Measurements from ENCODE around the gene GRID1. TPM values are rescaled to one million over a fixed set of nuclear protein-coding genes. Genes with fewer than 3 reads are reported as not detected.

Gene GRID1
- total and polyA plus RNA-seq, 10 donors: 0.06 to 0.42 (median 0.15) TPM; not detected in 4

- H3K4me3 ChIP-seq: no peak overlapping the region
- H3K27ac ChIP-seq: peak overlapping the region in 5 of 8 donors; percentile 25 to 70 (median 61)
- H3K9me3 ChIP-seq: peaks cover 0 to 4% (median 0%) of the 10 kb centered on the region in 8 donors
- TF ChIP-seq, protein P1, sequence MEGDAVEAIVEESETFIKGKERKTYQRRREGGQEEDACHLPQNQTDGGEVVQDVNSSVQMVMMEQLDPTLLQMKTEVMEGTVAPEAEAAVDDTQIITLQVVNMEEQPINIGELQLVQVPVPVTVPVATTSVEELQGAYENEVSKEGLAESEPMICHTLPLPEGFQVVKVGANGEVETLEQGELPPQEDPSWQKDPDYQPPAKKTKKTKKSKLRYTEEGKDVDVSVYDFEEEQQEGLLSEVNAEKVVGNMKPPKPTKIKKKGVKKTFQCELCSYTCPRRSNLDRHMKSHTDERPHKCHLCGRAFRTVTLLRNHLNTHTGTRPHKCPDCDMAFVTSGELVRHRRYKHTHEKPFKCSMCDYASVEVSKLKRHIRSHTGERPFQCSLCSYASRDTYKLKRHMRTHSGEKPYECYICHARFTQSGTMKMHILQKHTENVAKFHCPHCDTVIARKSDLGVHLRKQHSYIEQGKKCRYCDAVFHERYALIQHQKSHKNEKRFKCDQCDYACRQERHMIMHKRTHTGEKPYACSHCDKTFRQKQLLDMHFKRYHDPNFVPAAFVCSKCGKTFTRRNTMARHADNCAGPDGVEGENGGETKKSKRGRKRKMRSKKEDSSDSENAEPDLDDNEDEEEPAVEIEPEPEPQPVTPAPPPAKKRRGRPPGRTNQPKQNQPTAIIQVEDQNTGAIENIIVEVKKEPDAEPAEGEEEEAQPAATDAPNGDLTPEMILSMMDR (IDR thresholded peaks at IDR 0.05 in 8 of 11, conservative IDR thresholded peaks at IDR 0.05 in 3 of 11): no peak
- TF ChIP-seq POLR2A (IDR thresholded peaks at IDR 0.05) (no peak), POLR2AphosphoS5 (IDR thresholded peaks at IDR 0.05) (no peak)
- no peaks in the 10 kb centered on the region for H3K27me3 ChIP-seq (replicated peaks in 1 of 7)
- intact Hi-C loops (cut with DNase I; ENCODE audit: low total_unique reads): no loop called here
- 83 to 88% (median 85%) methylated on average over 4 of the region's 4 CpGs for WGBS, 5 donors
- peaks cover 13 to 50% (median 35%) of the 10 kb centered on the region in 6 donors for H3K4me1 ChIP-seq
- no peak for DNase-seq
- H3K36me3 ChIP-seq: no peaks in the 10 kb centered on the region
Observed at GRCh38 chr10:86410542-86411124, 44.0 kb upstream of the GRID1 start.

GRCh38 chr10:86409183-86409582 is 42.6 kb upstream of the GRID1 start:
- Histone ChIP-seq H3K4me1 (peaks cover 13 to 37% (median 33%) of the 10 kb centered on the region in 6 donors), H3K27ac (no peak overlapping the region), H3K36me3 (no peaks in the 10 kb centered on the region), H3K4me3 (no peak overlapping the region), H3K9me3 (peaks cover 0 to 4% (median 0%) of the 10 kb centered on the region in 8 donors), H3K27me3 (replicated peaks in 1 of 7) (no peaks in the 10 kb centered on the region)
- no peak for DNase-seq
- TF ChIP-seq, protein P1 (IDR thresholded peaks at IDR 0.05 in 8 of 11, conservative IDR thresholded peaks at IDR 0.05 in 3 of 11): no peak
- TF ChIP-seq POLR2A (IDR thresholded peaks at IDR 0.05) (no peak), POLR2AphosphoS5 (IDR thresholded peaks at IDR 0.05) (no peak)
- 62 to 72% (median 66%) methylated on average over 1 of the region's 1 CpG for WGBS, 5 donors
- intact Hi-C loops (cut with DNase I; ENCODE audit: low total_unique reads): no loop called here

- H3K4me1 ChIP-seq: peaks cover 17 to 37% (median 29%) of the 10 kb centered on the region in 6 donors
- WGBS, 5 donors: 75 to 93% (median 80%) methylated on average over 6 of the region's 6 CpGs
- intact Hi-C loops (cut with DNase I; ENCODE audit: low total_unique reads): no loop called here
- H3K27ac ChIP-seq: no peak overlapping the region
- no peaks in the 10 kb centered on the region for H3K36me3 ChIP-seq
- no peak overlapping the region for H3K4me3 ChIP-seq
- no peaks in the 10 kb centered on the region for H3K9me3 ChIP-seq
- no peak for DNase-seq
- H3K27me3 ChIP-seq (replicated peaks in 1 of 7): peaks cover 0 to 39% (median 17%) of the 10 kb centered on the region in 7 donors
- TF ChIP-seq POLR2A (IDR thresholded peaks at IDR 0.05) (no peak), POLR2AphosphoS5 (IDR thresholded peaks at IDR 0.05) (no peak)
- TF ChIP-seq, protein P1 (IDR thresholded peaks at IDR 0.05 in 8 of 11, conservative IDR thresholded peaks at IDR 0.05 in 3 of 11): no peak
Observed at GRCh38 chr10:86403183-86403797, 36.7 kb upstream of the GRID1 start.

DNA sequence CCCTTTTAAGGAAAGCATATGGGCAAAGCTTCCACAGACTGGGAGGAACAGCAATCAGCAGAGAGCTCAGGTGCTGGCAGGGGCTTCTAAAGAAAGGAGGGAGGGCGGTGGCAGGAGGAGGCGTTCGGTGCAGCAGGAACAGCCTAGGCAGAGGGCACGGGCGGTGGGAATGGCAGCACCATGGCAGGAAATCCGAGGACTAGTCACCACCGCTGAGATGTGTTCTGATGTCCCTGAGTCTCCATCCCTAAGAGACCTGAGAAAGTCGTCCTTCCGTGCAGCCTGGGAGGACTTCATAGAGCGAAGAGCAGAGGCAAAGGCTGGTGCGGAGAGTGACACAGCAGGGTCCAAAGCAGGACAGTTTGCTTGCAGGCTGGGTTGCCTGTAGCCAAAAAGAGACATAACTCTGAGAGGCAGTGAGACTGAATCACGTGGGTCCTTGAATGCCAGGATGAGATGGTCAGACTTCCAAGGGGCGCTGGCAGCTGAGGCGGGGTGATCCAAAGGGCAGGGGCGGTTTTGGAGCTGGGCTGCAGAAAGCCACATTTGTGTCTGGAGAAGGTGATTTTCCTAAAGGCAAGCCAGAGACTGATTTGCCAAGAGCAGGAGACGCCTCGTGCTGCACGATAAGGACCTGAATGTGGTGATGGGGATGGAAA is 35.8 kb upstream of the GRID1 start:
- H3K36me3 ChIP-seq: no peaks in the 10 kb centered on the region
- no peak for DNase-seq
- no peaks in the 10 kb centered on the region for H3K9me3 ChIP-seq
- H3K4me3 ChIP-seq: no peak overlapping the region
- H3K27me3 ChIP-seq (replicated peaks in 1 of 7): peaks cover 0 to 40% (median 17%) of the 10 kb centered on the region in 7 donors
- WGBS, 5 donors: 40 to 48% (median 44%) methylated on average over 18 of the region's 18 CpGs
- TF ChIP-seq POLR2A (IDR thresholded peaks at IDR 0.05) (no peak), POLR2AphosphoS5 (IDR thresholded peaks at IDR 0.05) (no peak)
- TF ChIP-seq, protein P1 (IDR thresholded peaks at IDR 0.05 in 8 of 11, conservative IDR thresholded peaks at IDR 0.05 in 3 of 11): no peak
- peaks cover 17 to 37% (median 29%) of the 10 kb centered on the region in 6 donors for H3K4me1 ChIP-seq
- no peak overlapping the region for H3K27ac ChIP-seq
- intact Hi-C loops (cut with DNase I; ENCODE audit: low total_unique reads): no loop called here
